ENCODE results near the gene HSBP1L1.

The HSBP1L1 gene

DNA sequence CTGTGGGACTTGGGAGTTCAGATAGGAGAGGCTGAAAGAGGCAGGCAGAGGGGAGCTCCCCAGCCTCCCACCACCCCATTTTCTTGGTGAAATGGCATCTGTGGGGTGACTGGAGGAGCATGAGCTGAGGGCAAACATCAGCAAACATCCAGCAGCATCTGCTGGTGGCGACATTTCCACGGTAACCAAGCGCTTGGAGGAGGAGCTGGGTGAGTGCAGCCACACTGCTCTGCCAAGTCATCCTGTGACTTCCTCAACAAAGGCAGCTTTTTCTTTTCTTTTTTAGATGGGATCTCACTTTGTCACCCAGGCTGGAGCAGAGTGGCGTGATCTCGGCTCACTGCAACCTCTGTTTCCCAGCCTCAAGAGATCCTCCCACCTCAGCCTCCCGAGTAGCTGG is 18.3 kb downstream of the HSBP1L1 start:
- TF ChIP-seq, protein P1, sequence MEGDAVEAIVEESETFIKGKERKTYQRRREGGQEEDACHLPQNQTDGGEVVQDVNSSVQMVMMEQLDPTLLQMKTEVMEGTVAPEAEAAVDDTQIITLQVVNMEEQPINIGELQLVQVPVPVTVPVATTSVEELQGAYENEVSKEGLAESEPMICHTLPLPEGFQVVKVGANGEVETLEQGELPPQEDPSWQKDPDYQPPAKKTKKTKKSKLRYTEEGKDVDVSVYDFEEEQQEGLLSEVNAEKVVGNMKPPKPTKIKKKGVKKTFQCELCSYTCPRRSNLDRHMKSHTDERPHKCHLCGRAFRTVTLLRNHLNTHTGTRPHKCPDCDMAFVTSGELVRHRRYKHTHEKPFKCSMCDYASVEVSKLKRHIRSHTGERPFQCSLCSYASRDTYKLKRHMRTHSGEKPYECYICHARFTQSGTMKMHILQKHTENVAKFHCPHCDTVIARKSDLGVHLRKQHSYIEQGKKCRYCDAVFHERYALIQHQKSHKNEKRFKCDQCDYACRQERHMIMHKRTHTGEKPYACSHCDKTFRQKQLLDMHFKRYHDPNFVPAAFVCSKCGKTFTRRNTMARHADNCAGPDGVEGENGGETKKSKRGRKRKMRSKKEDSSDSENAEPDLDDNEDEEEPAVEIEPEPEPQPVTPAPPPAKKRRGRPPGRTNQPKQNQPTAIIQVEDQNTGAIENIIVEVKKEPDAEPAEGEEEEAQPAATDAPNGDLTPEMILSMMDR (conservative IDR thresholded peaks at IDR 0.05; ENCODE audit: low read depth, low read length) = no peak
- H3K4me3 ChIP-seq (ENCODE audit: low read depth, low read length) = no peak overlapping the region
- DNase-seq (ENCODE audit: low read depth) = peak; percentile 63

DNA sequence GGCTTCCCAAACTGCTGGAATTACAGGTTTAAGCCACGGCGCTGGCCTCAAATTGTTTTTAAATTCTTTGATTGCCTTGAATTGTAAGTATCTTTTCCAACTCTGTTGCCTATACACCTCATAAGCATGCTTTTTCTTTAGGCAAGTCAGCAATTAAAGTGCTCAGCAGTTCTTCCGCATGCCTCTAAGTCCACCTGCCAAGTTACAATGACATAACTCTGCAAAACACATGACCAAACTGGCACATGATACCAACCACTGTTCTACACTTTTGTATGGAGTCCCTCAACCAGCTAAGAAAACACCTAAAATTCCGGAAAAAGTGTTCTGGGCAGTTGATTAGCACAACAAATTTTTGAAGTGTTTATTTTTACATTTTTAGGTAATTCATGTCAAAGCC is 18.8 kb downstream of the HSBP1L1 start:
- TF ChIP-seq, protein P1 (conservative IDR thresholded peaks at IDR 0.05; ENCODE audit: low read depth, low read length) = no peak
- DNase-seq (ENCODE audit: low read depth) = peak; percentile 28
- H3K4me3 ChIP-seq (ENCODE audit: low read depth, low read length) = no peak overlapping the region

DNA sequence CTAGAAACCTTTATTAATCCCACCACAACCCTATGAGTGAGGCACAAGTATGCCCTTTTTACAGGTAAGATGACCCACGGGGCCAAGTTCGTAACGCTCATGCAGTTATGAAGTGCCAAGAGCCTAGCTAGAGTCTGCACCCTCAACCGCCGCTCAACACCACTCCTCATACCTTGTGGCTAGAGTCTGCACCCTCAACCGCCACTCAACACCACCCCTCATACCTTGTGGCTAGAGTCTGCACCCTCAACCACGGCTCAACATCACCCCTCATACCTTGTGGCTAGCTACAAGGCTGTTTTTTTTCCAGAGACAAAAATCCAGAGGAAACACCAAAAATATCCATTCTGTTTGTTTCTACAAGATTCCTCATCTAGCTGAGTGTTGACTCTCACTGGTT is 19.4 kb downstream of the HSBP1L1 start:
- DNase-seq (ENCODE audit: low read depth) = no peak
- H3K4me3 ChIP-seq (ENCODE audit: low read depth, low read length) = no peak overlapping the region
- TF ChIP-seq, protein P1 (conservative IDR thresholded peaks at IDR 0.05; ENCODE audit: low read depth, low read length) = no peak

DNA sequence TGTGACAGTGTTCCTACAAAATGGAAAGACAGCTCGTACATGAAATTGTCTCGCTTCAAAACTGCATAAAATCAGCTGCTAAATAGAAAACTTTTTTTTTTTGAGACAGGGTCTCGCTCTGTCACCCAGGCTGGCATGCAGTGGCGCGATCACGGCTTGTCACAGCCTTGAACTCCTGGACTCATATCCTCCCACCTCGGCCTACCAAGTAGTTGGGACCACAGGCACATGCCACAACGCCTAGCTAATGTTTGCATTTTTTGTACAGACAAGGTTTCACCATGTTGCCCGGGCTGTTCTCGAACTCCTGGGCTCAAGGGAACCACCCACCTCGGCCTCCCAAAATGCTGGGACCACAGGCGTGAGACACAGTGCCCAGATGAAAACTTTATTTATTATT is 20.7 kb downstream of the HSBP1L1 start:
- TF ChIP-seq, protein P1 (conservative IDR thresholded peaks at IDR 0.05; ENCODE audit: low read depth, low read length) = no peak
- DNase-seq (ENCODE audit: low read depth) = no peak
- H3K4me3 ChIP-seq (ENCODE audit: low read depth, low read length) = no peak overlapping the region

DNA sequence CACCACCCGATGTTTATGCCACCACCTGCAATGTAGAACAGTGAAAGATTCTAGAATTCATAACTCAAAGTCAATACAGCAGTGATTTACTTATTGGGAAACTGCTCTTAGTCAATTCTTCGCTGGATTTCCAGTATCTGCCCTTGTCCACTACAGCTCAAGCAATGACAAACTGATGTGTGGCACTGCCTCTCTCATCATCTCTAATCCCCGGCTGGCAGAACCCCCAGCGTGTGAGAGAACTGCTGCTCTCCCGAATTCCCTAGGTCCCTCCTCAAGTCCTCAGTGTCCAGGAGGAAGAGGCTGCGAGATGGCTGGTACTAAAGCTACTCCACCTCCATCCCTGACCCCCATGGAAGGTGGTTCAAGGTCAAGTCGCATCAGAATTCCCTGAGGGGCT is 22.3 kb downstream of the HSBP1L1 start:
- TF ChIP-seq, protein P1 (conservative IDR thresholded peaks at IDR 0.05; ENCODE audit: low read depth, low read length) = no peak
- no peak for DNase-seq (ENCODE audit: low read depth)
- peak overlapping the region; percentile 99 for H3K4me3 ChIP-seq (ENCODE audit: low read depth, low read length)

DNA sequence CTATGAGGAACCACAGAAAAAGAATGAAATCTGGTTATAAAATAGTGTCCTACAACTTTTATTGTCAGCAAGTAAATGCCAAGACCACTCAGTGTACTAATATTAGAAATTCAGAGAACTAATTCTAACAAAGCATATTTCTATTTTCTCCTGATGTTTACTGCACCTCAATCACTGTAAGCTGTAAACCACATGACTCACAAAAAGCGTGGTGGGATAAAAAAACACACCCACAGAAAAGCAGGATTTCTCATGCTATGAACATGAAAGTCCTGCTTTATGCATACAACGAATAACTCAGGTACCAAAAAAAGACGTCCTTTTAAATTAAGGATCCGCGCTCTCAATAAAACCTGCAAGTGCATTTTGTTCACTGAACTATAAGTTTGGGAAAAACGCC is 23.1 kb downstream of the HSBP1L1 start:
- peak overlapping the region; percentile 99 for H3K4me3 ChIP-seq (ENCODE audit: low read depth, low read length)
- TF ChIP-seq, protein P1 (conservative IDR thresholded peaks at IDR 0.05; ENCODE audit: low read depth, low read length) = no peak
- DNase-seq (ENCODE audit: low read depth) = peak; percentile 28

DNA sequence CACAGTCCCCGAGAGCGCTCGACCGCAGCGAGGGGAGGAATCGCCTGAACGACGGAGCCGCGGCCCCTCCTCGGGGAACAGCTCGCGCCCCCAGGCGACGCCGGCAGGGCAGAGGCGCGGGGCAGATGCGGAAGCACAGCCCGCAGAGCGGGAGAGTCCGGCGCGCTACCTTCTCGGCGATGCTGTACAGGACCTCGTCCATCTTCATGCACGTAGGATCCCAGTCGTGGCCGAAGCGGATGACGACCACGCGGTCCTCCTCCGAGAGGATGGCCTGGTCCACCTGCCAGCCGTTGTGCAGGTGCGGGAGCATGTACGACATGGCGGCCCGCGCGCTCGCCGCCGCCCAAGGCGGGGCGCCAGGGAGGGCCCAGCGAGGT is 23.6 kb downstream of the HSBP1L1 start:
- DNase-seq (ENCODE audit: low read depth) = peak; percentile 42
- TF ChIP-seq, protein P1 (conservative IDR thresholded peaks at IDR 0.05; ENCODE audit: low read depth, low read length) = peak; percentile 42

More for the DNA sequence above, 23.6 kb downstream of the HSBP1L1 start:
- peak overlapping the region; percentile 99 for H3K4me3 ChIP-seq (ENCODE audit: low read depth, low read length)

Measured in choroid plexus epithelial cell (primary cell).